GM19395 (cell line): ENCODE measurements around the gene NTM.
"Not testable (repeated sequence)": the region's sequence is repeated elsewhere in the genome, so short reads cannot be mapped to it uniquely, and the experiment has no call there.

Experiments used
- ATAC-seq: cut with Tn5 transposase; IDR thresholded peaks from one replicate; pipeline ENCODE4 v1.9.1; 2021; ENCODE audit warnings: mild to moderate bottlenecking, moderate library complexity; ENCODE audit not compliant: unreplicated experiment

The NTM gene

GRCh38 chr11:132307309-132308020, 937.0 kb downstream of the NTM start:
- no peak for ATAC-seq

- no peak for ATAC-seq
Measured at GRCh38 chr11:132310390-132311375, 940.3 kb downstream of the NTM start.

- ATAC-seq: no peak
Measured at GRCh38 chr11:132311703-132312102, 941.3 kb downstream of the NTM start.

GRCh38 chr11:132312161-132312560, 941.7 kb downstream of the NTM start:
- ATAC-seq: no peak

GRCh38 chr11:132312701-132313111, 942.3 kb downstream of the NTM start:
- ATAC-seq: no peak

- ATAC-seq: no peak
Measured at GRCh38 chr11:132314911-132315455, 944.6 kb downstream of the NTM start.

- ATAC-seq: no peak
Measured at GRCh38 chr11:132315696-132316095, 945.3 kb downstream of the NTM start.

- no peak for ATAC-seq
Measured at GRCh38 chr11:132318421-132319157, 948.2 kb downstream of the NTM start.

GRCh38 chr11:132319419-132319818, 949.0 kb downstream of the NTM start:
- not testable (repeated sequence) for ATAC-seq

- no peak for ATAC-seq
Measured at GRCh38 chr11:132330515-132330914, 960.1 kb downstream of the NTM start.

- ATAC-seq: no peak
Measured at GRCh38 chr11:132332521-132332920, 962.1 kb downstream of the NTM start.

- ATAC-seq: no peak
Measured at GRCh38 chr11:132334769-132335280, 964.4 kb downstream of the NTM start.

- ATAC-seq: no peak
Measured at GRCh38 chr11:132335311-132335710, 964.9 kb downstream of the NTM start.

- ATAC-seq: no peak
Measured at GRCh38 chr11:132336781-132337535, 966.5 kb downstream of the NTM start.

- ATAC-seq: no peak
Measured at GRCh38 chr11:132337819-132338416, 967.5 kb downstream of the NTM start.

- ATAC-seq: no peak
Measured at GRCh38 chr11:132342408-132342807, 972.0 kb downstream of the NTM start.

- ATAC-seq: peak; percentile 84
Measured at GRCh38 chr11:132343445-132344175, 973.2 kb downstream of the NTM start.

- ATAC-seq: no peak
Measured at GRCh38 chr11:132346558-132347148, 976.2 kb downstream of the NTM start.
